Measurements from ENCODE around the gene MED12.
A peak's percentile ranks its signal among the peaks of the same experiment; 100 is the strongest.

Gene MED12

DNA sequence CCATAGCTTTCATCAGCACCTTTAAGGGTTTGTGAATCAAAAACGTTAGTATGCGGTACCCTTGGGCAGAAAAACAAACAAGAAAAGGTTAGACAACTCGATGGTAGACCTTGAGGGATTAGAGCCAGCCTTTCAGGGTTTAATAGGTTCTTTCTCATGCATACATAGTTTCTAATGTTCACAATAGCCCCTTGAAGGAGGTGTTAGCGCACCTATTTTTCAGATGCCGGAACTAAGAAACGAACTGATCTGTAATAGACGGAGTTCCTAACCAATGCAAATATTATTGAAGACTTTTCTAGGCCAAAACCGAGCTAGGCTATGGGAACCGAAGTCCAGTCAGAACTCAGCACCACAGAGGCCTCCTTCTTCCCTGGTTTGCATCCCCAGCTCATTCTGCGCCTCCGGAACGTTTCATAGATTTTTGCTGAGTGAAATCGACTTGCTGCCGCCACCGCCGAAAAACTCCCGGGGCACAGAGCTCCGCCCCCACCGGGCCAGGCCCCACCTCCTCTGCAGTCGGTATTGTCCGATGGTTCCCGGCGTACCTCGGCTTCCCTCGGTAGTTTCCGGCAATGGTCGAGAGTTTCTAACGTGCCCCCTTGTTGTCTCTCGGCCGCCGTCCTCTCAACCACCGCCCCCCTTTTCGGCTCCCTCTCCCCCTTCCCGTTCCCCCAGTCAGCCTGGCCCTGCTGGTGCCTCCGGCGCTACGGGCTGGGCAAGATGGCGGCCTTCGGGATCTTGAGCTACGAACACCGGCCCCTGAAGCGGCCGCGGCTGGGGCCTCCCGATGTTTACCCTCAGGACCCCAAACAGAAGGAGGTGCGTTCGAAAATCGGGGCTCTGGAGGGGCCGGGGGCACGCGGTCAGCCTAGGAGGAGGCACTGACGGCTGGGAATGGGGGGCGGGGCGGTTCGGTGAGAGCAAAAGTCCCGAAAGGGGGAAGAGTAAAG lies at the start of gene MED12:
MED12 (plus strand) TSS at position 565 of the 953 bp plus-strand sequence; CDS start at position 724, 159 bp downstream.
- peak; percentile 69 for DNase-seq

DNA sequence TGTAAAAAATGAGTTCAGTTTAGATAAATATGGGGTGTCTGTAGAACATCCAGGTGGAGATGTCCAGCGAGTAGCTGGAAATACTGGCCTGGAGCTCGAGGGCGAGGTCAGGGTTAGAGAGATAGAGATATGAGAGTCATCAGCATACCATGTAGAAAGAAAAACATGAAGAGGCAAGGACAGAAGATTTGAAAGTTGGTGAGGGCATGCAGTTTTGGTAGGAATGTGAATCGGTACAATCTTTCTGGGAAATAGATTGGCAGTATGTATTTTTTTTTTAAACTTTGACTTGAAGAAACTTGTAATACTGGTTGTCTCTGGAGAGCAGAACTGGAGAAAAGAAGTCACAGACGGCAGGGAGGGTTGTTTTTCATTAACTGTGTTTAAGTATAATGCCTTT lies 47.9 kb upstream of the MED12 start:
- no peak for DNase-seq

DNA sequence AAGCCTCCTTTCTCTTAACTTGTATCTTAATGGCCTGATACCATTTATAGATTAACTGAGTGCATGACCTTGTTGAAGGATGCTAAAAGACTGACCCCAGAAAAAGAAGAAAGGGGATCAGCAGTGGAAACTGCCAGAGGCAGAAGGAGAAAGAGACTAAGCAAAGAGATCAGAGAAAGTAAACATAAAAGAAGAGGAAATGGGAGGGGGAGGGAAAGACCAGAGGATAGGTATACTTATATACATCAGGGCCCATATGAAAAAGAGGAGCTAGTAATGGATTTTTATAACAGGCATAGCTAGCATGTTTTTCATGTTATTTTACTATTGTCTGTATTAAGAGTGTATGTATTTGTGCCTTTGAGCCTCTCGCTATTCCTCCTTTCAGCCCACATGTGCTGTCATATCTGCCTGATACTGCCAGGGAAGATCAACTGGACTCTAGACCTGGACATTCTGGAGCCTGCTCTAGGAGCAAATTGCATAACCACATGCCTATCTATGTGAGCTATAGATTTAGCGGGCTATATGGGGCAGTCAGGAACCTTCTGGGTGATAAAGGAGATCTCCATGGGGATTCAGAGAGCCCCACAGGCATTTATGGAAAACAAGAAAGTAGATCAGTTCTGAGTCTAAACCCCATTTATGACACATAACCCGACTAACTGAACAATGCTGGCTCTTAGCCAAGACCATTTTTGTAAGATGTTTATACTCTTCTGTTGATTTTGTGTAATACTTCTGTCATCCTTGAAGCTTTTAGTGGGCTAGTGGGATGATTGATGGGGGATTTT lies 36.9 kb upstream of the MED12 start:
- DNase-seq: no peak

DNA sequence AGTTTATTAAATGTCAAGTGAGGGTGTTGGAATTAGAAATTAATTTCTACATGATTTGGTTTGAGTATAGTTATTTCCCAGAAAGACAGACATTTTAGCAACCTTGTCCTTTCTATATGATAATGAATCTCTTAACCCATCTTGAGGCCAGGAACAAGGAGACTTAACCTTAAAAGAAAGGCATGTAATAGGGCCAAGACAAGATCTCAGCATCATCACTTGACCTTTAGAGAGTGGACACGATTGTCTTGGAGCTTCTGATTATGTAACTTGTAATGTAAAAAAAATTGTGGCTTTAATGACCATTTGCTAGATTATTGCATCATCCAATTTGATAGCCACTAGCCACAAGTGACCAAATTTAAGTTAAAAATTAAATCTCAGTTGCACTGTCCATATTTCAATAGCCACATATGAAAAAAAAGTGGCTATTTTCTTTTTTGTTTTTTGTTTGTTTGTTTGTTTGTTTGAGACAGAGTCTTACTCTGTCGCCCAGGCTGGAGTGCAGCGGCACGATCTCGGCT lies 36.2 kb upstream of the MED12 start:
- no peak for DNase-seq

DNA sequence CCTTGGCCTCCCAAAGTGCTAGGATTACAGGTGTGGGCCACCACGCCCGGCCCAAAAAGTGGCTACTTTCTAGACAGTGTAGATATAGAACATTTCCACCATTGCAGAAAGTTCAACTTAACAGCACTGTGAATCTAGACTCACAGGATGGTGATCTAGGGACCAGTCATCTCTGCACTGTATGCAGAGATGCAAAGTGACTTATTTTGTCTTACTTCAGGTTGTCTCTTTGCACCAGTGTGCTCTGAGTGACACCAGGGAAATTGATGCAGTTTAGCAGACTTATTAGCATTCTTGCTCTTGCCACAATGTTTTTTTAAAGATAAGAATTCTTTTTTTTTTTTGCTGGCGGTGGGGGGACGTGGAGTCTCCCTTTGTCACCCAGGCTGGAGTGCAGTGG lies 35.6 kb upstream of the MED12 start:
- no peak for DNase-seq

DNA sequence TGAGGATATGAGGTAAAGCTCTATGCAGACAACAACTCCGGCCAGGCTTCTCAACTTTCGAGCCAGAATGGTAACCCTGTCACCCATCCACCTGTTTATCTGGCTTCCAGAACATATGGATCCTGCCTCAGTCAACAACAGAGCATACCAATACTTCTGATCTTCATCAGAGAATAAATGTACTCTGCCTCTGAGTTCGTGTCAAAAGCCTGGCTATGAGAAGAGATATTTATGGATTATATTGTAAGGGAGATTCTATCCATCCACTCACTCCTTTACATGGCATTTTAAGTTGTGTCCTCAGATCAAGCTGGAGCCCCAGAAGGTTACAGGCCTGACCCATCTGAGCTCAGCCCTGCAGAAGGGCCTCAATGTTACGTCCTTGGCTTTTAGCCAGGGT lies 32.5 kb upstream of the MED12 start:
- DNase-seq: no peak

DNA sequence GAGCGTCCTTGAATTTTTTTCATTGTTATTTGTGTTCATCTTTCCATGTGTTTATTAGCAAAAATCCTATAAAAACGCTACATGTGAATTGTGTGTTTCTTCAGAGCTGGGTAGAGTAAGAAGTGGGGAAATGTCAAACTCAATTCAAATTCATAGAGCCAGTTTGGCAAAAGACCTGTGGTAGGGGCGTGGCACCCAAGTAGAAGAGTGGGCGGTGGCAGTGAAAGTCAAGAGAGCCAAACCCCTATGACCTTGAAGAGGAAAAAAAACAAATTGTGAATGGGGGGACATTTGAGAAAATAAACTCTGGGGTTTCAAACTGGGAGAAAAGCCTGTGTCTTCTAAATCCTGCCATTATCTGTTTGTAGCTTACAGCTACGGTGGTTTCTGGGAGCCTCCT lies 27.1 kb upstream of the MED12 start:
- no peak for DNase-seq

DNA sequence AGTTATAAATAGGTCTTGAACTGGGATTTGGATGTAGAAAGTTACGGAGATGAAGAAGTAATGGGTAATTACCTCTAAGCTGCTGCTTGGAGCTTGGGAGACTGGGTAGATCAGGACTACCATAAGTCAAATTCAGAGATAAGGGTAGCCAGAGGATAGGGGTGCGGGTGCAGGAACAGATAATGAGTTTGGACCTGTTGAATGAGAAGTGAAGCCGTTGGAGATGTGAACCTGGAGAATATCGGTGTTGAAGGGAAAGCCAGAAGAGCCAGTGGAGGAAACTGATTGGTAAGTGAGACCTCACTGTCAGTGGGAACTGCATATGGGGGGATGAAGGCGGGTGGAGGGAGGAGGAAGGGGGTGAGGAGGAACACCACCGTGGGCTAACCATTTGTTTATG lies 23.4 kb upstream of the MED12 start:
- DNase-seq: no peak

DNA sequence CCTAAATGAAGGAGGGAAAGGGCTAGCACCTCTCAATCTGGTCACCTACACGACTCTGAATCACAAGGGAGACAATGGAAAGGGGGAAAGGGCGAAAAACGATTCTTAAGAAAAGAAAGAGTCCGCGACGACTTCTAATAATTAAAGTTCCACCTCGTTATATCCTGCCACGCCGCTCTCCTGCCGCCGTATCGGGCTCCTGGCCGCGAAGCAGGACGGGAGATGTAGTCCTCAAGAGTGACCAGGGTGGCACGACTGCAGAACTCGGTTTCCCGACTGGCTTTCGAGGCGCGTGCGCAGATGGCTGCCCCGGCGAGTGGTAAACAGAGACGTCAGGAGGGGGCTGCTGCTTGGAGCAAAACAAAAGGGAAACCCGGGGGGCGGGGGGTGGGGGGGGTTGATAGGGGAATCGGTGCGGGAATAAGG lies 22.8 kb upstream of the MED12 start, which contains the start of gene FOXO4:
FOXO4 (plus strand) TSS at position 297 of the 426 bp plus-strand sequence. CDS start 678 bp downstream, outside the sequence.
- peak; percentile 73 for DNase-seq

DNA sequence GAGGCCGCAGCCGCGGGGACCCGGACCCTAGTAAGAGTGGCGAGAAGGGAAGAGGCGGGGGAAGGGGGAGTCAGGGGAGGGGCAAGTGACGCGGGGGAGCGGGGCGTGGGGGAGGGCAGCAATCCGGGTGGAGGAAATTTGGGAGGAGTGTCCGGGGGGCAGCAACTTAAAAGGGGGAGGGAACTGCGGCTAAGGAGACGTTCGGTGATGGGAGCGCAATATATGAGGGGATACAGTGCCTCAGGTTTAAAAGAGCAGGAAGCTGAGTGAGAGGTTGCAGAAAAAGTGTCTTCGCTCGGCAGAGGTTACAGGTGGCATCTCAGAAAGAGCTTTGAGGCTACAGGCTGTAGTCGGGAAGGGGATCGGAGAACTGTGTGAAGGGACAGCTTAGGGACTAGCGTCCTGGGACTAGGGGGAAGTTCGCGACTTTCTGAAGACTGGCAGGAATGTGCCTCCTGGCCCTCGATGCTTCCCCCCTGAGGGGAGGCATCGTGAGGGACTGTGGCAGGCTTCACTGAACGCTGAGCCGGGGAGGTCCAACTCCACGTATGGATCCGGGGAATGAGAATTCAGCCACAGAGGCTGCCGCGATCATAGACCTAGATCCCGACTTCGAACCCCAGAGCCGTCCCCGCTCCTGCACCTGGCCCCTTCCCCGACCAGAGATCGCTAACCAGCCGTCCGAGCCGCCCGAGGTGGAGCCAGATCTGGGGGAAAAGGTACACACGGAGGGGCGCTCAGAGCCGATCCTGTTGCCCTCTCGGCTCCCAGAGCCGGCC lies 22.2 kb upstream of the MED12 start:
- DNase-seq: peak; percentile 2

DNA sequence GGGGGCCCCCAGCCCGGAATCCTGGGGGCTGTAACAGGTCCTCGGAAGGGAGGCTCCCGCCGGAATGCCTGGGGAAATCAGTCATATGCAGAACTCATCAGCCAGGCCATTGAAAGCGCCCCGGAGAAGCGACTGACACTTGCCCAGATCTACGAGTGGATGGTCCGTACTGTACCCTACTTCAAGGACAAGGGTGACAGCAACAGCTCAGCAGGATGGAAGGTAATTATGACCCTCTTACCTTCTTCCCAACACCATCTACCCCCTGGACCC lies 21.7 kb upstream of the MED12 start:
- no peak for DNase-seq

DNA sequence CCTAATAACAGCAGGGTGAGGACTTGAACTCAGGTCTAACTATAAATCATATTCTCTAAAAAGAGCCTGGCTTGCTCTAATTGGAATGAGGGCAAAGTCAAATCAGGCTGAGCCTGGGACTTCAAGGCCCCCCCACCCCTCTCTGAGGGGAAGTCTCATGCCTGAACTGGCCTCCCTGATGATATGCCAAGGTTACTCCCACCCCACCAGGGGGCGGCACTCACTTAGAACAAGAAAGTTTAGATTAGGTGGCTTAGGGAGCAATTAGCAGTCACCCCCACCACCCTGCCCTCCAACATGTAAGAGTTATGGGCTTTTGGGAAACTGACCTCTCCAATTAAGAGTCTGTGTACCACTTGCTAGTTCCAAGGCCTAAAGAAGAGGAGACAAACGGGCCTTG lies 20.1 kb upstream of the MED12 start:
- peak; percentile 10 for DNase-seq

DNA sequence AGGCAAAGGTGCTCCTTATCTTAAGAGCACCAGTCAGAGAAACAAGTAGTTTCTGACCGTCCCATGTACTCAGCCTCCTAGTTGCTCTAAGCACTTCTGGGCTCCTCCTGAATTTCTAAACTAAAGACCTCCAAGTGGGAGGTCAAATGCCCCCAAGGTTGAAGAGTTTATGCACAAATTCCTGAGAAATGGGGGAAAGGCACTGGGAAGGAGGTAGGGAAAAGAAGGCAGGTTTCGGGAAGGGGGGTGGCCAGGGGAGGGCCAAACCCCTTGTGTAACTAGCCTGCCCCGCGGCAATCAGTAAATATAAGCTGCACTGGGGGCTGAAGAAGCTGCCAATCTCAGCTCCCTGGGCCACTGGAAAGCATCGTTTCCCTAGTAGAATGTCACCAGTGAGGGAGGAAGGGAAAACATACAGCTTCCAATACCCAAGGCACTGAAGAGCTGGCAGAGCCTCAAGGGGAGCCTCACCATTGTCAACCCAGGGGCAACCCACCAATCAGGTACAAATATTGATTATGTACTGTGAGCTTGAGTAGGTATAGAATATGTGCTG lies 19.4 kb upstream of the MED12 start:
- no peak for DNase-seq

DNA sequence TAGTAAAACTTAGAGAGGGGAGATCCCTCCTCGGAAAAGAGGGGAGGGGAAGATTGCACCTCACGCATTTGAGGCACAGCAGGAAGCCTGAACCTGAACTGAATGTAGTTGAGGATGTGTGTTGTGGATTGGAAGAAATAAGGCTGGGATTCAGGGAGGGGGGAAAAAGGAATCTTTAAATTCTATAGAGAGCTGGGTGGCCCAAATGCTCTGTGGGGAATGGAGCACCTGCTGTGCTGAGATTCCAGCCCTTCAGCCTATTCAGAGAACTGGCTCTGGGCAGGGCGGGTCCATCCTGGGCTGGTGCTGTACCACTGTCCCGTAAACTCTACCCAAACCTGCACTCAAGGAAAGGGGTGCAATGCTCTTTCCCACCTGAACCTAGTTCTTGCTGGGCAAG lies 18.7 kb upstream of the MED12 start:
- no peak for DNase-seq

DNA sequence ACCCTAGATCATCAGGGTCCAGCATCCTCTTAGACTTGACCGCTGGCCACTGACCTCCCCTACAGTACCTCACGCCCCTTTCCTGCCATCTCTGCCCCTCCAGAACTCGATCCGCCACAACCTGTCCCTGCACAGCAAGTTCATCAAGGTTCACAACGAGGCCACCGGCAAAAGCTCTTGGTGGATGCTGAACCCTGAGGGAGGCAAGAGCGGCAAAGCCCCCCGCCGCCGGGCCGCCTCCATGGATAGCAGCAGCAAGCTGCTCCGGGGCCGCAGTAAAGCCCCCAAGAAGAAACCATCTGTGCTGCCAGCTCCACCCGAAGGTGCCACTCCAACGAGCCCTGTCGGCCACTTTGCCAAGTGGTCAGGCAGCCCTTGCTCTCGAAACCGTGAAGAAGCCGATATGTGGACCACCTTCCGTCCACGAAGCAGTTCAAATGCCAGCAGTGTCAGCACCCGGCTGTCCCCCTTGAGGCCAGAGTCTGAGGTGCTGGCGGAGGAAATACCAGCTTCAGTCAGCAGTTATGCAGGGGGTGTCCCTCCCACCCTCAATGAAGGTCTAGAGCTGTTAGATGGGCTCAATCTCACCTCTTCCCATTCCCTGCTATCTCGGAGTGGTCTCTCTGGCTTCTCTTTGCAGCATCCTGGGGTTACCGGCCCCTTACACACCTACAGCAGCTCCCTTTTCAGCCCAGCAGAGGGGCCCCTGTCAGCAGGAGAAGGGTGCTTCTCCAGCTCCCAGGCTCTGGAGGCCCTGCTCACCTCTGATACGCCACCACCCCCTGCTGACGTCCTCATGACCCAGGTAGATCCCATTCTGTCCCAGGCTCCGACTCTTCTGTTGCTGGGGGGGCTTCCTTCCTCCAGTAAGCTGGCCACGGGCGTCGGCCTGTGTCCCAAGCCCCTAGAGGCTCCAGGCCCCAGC lies 17.6 kb upstream of the MED12 start:
- no peak for DNase-seq

DNA sequence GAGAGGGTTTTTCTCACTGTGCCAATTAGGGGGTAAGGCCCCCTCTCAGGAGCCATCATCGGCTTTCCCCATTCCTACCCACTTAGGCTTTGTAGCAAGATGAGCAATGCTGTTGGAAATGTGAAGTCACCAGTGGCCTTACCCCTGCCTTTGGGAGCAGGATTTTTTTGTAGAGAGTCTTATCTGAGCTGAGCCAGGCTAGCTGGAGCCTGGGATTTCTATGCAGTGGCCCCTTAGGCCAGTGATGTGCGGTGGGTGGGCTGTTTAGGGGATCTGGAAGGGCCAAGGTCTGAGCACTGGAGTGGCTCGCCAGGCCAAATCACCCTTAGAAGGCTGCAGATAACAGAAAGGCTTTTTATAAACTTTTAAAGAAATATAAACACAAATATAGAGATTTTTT lies 16.1 kb upstream of the MED12 start:
- no peak for DNase-seq

DNA sequence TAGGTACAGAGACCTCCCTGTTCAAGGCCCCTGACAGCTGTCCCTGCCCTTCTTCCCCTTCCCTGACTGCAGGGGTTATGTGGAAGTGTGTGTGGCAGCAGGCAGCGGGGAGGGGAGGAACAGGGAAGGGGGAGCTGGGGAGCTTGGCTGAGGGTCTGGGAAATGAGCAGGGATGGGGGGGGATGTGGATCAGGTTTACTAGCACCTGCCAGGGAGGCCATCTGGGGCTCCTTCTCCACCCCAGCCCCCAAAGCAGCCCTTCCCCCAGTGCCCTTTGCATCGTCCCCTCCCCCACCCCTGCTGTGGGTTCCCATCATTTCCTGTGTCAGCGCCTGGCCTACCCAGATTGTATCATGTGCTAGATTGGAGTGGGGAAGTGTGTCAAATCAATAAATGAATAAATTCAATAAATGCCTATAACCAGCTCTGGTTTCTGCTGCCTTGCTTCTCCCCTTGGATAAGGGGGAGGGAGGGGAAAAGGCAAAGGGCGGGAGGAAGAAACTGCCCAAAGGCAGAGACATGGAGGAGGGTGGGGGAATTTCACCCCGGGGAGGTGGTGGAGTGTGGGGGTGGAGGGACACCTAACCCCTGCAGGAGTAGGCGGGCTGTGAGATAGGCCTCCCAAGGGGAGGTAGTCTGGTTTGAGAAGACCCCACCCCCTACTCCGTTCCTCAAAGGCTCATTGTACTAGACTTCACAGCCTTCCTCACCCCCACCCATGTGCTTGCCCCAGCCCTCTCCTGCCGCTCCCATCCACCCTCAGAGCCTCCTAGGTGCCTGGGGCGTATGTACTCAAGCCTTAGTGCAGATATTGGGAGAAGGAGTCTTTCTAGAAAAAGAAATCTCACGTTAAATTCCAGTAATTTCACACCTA lies 15.0 kb upstream of the MED12 start:
- DNase-seq: no peak

DNA sequence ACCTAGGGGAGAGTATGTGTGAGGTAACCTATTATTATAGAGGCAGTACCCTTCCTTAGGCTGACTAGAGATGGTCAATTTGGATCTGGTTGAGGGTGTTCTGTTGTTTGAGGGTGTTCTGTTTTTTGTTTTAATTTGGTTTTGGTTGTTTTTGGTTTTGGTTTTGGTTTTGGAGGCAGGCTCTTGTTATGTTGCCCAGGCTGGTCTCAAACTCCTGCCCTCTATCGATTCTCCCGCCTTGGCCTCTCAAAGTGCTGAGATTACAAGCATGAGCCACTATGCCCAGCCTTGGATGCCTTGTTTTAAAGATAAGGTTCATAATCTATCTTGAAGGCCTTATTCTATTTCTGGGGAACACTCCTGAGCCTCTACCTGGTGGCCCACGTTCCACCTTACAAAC lies 12.8 kb upstream of the MED12 start:
- DNase-seq: no peak

DNA sequence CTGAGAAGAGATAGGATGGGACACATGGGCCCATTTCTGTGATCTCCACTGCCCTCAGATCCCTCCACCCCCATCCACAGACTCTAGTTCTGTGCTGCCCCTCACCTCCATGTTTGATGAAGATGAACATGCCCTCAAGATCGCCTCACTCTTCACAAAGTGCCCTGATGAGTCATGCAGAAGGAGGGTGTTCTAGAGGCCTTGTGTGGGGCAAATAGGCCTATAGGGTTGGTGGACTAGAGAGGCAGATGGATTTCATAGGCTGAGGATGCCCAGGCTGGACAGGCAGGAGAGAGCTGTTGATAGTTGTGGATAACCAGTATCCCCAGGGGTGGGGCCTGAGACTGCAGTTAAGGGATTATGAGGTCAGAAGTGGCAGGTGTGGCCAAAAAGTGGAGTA lies 12.0 kb upstream of the MED12 start, which contains the start of gene CXorf65:
CXorf65 (minus strand) TSS at position 314 of the 400 bp plus-strand sequence; CDS start at position 130, 184 bp downstream.
- DNase-seq: no peak

DNA sequence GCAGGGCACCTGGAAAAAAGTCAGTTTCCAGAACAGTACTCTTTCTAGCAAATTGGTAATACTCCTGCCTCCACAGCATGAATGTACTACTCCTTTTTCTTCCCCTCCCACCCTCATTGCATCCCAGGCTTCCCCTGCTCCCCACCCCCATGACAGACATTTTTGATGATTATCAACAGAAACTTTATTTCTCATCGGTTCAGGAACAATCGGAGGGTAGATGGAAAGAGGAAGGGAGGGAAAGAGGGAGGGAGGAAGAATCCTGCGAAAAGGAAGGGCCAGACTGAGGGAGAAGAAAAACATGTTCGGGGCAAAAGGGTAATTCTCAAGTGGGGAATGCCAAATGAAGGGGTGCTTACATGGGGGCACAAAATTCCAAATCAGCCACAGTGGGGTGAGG lies 11.2 kb upstream of the MED12 start:
- no peak for DNase-seq

Data from HCEC 1CT (cell line).